Measurements from ENCODE around the gene PCOLCE2.

- no peak for TF ChIP-seq CTCF (IDR thresholded peaks at IDR 0.05)
- no peak for TF ChIP-seq POLR2A (IDR thresholded peaks at IDR 0.05)
Observed at GRCh38 chr3:142819179-142819578, 69.7 kb downstream of the PCOLCE2 start.
